ENCODE measurements around the gene MRPS21. TPM values are rescaled to one million over a fixed set of nuclear protein-coding genes. Genes with fewer than 3 reads are reported as not detected.

Gene MRPS21
- total and polyA plus RNA-seq, 2 donors from 2014 or later = 71.7 to 134 TPM

GRCh38 chr1:150262388-150263320, 31.0 kb upstream of the MRPS21 start:
- peaks cover 5 to 16% (median 12%) of the 10 kb centered on the region in 3 donors for H3K4me1 ChIP-seq (ENCODE audit: control insufficient read depth in 2 of 3, insufficient read depth in 2 of 3, low read depth in 1 of 3, low read length in 3 of 3)
- no peak overlapping the region for H3K27ac ChIP-seq (ENCODE audit: low read depth in 2 of 2, low read length in 2 of 2)
- TF ChIP-seq CTCF (IDR thresholded peaks at IDR 0.05; ENCODE audit: borderline replicate concordance, extremely low read depth, insufficient read depth) = no peak
- FAIRE-seq (no peak), DNase-seq (no peak)
- no peak overlapping the region for H3K4me3 ChIP-seq (ENCODE audit: low read length in 3 of 3)
- H3K9me3 ChIP-seq (ENCODE audit: control insufficient read depth in 2 of 3, insufficient read depth in 1 of 3, low read length in 3 of 3) = no peaks in the 10 kb centered on the region
- H3K36me3 ChIP-seq (ENCODE audit: control insufficient read depth in 2 of 3, insufficient read depth in 3 of 3, low read length in 3 of 3) = peaks cover 0 to 25% (median 16%) of the 10 kb centered on the region in 3 donors
- intact Hi-C loops (cut with DNase I) = no loop called here
- H3K27me3 ChIP-seq (ENCODE audit: control insufficient read depth, insufficient read depth, low read length) = no peaks in the 10 kb centered on the region
- H3K9ac ChIP-seq (ENCODE audit: low read length in 3 of 3) = no peak overlapping the region

GRCh38 chr1:150263549-150263948, 30.1 kb upstream of the MRPS21 start:
- no peak for FAIRE-seq
- Histone ChIP-seq H3K9ac (ENCODE audit: low read length in 3 of 3) (no peak overlapping the region), H3K27me3 (ENCODE audit: control insufficient read depth, insufficient read depth, low read length) (no peaks in the 10 kb centered on the region), H3K36me3 (ENCODE audit: control insufficient read depth in 2 of 3, insufficient read depth in 3 of 3, low read length in 3 of 3) (peaks cover 0 to 25% (median 16%) of the 10 kb centered on the region in 3 donors), H3K9me3 (ENCODE audit: control insufficient read depth in 2 of 3, insufficient read depth in 1 of 3, low read length in 3 of 3) (no peaks in the 10 kb centered on the region), H3K4me3 (ENCODE audit: low read length in 3 of 3) (no peak overlapping the region), H3K27ac (ENCODE audit: low read depth in 2 of 2, low read length in 2 of 2) (no peak overlapping the region), H3K4me1 (ENCODE audit: control insufficient read depth in 2 of 3, insufficient read depth in 2 of 3, low read depth in 1 of 3, low read length in 3 of 3) (peaks cover 5 to 19% (median 18%) of the 10 kb centered on the region in 3 donors)
- DNase-seq = no peak
- TF ChIP-seq CTCF (IDR thresholded peaks at IDR 0.05; ENCODE audit: borderline replicate concordance, extremely low read depth, insufficient read depth) = no peak
- intact Hi-C loops (cut with DNase I) = no loop called here

GRCh38 chr1:150267896-150268295, 25.8 kb upstream of the MRPS21 start:
- no peaks in the 10 kb centered on the region for H3K9me3 ChIP-seq (ENCODE audit: control insufficient read depth in 2 of 3, insufficient read depth in 1 of 3, low read length in 3 of 3)
- peak overlapping the region; percentile 93 for H3K27ac ChIP-seq (ENCODE audit: low read depth in 2 of 2, low read length in 2 of 2)
- FAIRE-seq (no peak), DNase-seq (no peak)
- H3K27me3 ChIP-seq (ENCODE audit: control insufficient read depth, insufficient read depth, low read length) = no peaks in the 10 kb centered on the region
- peaks cover 0 to 25% (median 16%) of the 10 kb centered on the region in 3 donors for H3K36me3 ChIP-seq (ENCODE audit: control insufficient read depth in 2 of 3, insufficient read depth in 3 of 3, low read length in 3 of 3)
- H3K4me3 ChIP-seq (ENCODE audit: low read length in 3 of 3) = peak overlapping the region; percentile 75 to 90 (median 76)
- intact Hi-C loops (cut with DNase I) = no loop called here
- H3K4me1 ChIP-seq (ENCODE audit: control insufficient read depth in 2 of 3, insufficient read depth in 2 of 3, low read depth in 1 of 3, low read length in 3 of 3) = peaks cover 5 to 14% (median 9%) of the 10 kb centered on the region in 3 donors
- TF ChIP-seq CTCF (IDR thresholded peaks at IDR 0.05; ENCODE audit: borderline replicate concordance, extremely low read depth, insufficient read depth) = no peak
- peak overlapping the region; percentile 84 to 94 (median 93) for H3K9ac ChIP-seq (ENCODE audit: low read length in 3 of 3)
